Nephron progenitor cell (in vitro differentiated cells): ENCODE results near the gene MTMR12.
"Not testable (repeated sequence)": the region's sequence is repeated elsewhere in the genome, so short reads cannot be mapped to it uniquely, and the experiment has no call there.

ENCODE experiments used
- DNase-seq: peaks from one replicate; pipeline ENCODE4 v3.0.0; 2021
- H3K27ac Mint-ChIP-seq: 2 replicates; pipeline ENCODE4 v1.8.0; 2021; ENCODE audit warnings: mild to moderate bottlenecking, moderate library complexity, mixed read lengths
- H3K27me3 Mint-ChIP-seq: 2 replicates; pipeline ENCODE4 v1.8.0; 2021; ENCODE audit warnings: mild to moderate bottlenecking, low read depth, mixed read lengths; ENCODE audit not compliant: poor library complexity
- H3K36me3 Mint-ChIP-seq: 2 replicates; pipeline ENCODE4 v1.8.0; 2021; ENCODE audit warnings: low read depth, mixed read lengths
- H3K4me1 Mint-ChIP-seq: 2 replicates; pipeline ENCODE4 v1.8.0; 2021; ENCODE audit warnings: mixed read lengths
- H3K4me3 Mint-ChIP-seq: 2 replicates; pipeline ENCODE4 v1.8.0; 2021; ENCODE audit warnings: mild to moderate bottlenecking, moderate library complexity, mixed read lengths
- H3K9me3 Mint-ChIP-seq: 2 replicates; pipeline ENCODE4 v1.8.0; 2021; ENCODE audit warnings: mild to moderate bottlenecking, moderate library complexity, mixed read lengths
- TF ChIP-seq, protein P1 (sequence below): fragments of 200-600 bp; sonication (generic); IDR thresholded peaks from 2 replicates; pipeline ENCODE4 v1.5.0; 2021; ENCODE audit warnings: antibody characterized with exemption

MTMR12 gene

DNA sequence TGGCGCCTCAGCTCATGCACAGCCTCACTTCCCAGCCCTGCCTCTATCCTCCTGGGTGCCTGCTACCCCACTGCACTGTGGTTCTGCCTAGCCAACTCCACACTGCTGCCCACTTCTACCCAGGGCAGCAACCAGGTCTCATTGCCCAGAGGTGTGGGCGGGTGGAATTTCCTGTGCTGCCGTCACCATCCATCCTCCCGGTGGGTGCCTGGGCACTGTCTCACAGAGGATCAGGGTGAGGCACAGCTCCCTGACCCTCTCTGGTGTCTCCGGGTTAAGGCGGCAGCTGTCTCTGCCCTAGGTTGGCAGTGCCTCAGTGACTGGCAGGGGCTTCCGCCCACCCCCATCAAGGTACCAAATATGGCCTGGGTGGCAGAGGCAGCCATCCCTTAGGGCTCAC lies 4.3 kb upstream of the MTMR12 start:
- Mint-ChIP-seq H3K36me3 (peaks cover 6% of the 10 kb centered on the region), H3K27me3 (peaks cover 22% of the 10 kb centered on the region), H3K4me1 (peaks cover under 1% of the 10 kb centered on the region), H3K4me3 (no peak overlapping the region), H3K9me3 (peaks cover 7% of the 10 kb centered on the region), H3K27ac (no peak overlapping the region)
- TF ChIP-seq, protein P1, sequence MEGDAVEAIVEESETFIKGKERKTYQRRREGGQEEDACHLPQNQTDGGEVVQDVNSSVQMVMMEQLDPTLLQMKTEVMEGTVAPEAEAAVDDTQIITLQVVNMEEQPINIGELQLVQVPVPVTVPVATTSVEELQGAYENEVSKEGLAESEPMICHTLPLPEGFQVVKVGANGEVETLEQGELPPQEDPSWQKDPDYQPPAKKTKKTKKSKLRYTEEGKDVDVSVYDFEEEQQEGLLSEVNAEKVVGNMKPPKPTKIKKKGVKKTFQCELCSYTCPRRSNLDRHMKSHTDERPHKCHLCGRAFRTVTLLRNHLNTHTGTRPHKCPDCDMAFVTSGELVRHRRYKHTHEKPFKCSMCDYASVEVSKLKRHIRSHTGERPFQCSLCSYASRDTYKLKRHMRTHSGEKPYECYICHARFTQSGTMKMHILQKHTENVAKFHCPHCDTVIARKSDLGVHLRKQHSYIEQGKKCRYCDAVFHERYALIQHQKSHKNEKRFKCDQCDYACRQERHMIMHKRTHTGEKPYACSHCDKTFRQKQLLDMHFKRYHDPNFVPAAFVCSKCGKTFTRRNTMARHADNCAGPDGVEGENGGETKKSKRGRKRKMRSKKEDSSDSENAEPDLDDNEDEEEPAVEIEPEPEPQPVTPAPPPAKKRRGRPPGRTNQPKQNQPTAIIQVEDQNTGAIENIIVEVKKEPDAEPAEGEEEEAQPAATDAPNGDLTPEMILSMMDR: no peak
- no peak for DNase-seq

DNA sequence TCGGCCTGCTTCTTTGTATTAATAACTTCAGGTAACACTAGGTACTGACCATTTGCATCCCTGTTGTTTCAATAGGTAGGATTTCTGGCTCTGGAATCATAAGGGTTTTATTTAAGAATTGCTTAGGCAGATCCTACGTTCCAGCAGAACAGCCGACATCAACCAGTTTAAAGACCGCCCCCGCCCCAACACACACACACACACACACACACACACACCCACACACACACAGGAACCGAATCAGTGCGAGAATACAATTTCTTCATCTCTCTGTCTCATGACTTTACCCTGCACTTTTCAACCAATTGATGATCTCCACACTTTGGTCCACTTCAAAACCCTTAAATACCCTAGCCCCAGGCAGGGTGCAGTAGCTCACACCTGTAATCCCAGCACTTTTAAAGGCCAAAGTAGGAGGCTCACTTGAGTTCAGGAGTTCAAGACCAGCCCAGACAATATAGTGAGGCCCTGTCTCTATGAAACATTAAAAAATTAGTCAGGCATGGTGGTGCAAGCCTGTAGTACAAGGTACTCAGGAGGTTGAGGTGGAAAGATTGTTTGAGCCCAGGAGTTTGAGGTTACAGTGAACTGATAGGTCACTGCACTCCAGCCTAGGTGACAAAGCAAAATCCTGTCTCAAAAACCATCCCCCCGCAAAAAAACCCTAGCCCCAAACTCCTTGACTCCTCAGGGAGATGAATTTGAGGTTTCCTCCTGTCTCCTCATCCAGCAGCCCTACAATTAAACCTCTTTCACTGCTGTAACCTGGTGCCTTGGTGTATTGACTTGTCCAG lies 2.7 kb upstream of the MTMR12 start:
- Mint-ChIP-seq H3K27ac (no peak overlapping the region), H3K4me1 (peaks cover 11% of the 10 kb centered on the region), H3K4me3 (peak overlapping the region; percentile 65), H3K9me3 (no peaks in the 10 kb centered on the region), H3K36me3 (peaks cover 6% of the 10 kb centered on the region), H3K27me3 (peaks cover 22% of the 10 kb centered on the region)
- no peak for DNase-seq
- TF ChIP-seq, protein P1: no peak

DNA sequence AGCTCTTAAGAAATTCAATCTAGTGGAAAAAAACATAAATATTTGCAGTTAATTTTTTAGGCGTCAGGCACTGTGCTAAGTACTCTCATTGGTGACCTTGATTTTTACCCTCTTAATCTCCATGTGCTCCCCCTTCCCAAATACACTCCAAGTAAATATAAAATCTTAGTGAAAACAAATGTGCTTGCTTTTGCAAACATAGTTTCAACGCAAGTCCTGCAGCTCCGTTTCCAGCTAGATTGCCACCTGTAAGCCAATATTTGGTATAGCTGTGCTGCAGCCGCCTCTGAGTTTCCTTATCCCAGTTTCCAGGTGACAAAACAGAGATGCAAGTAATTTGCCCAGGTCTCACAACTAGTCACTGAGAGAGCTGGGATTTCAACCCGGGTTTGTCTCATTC lies 1.9 kb upstream of the MTMR12 start:
- H3K27me3 Mint-ChIP-seq: peaks cover 22% of the 10 kb centered on the region
- H3K36me3 Mint-ChIP-seq: peaks cover 12% of the 10 kb centered on the region
- H3K4me1 Mint-ChIP-seq: peaks cover 11% of the 10 kb centered on the region
- H3K27ac Mint-ChIP-seq: no peak overlapping the region
- H3K9me3 Mint-ChIP-seq: no peaks in the 10 kb centered on the region
- TF ChIP-seq, protein P1: no peak
- peak overlapping the region; percentile 74 for H3K4me3 Mint-ChIP-seq
- DNase-seq: no peak

DNA sequence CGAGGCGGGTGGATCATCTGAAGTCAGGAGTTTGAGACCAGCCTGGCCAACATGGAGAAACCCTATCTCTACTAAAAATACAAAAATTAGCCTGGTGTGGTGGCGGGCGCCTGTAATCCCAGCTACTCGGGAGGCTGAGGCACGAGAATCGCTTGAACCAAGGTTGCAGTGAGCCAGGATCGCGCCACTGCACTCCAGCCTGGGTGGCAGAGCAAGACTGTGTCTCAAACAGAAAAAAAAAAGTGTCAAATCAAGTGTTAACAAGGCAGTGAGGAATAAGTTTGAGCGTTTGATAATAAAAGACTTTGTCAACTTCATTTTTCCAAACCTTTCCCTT lies 1.4 kb upstream of the MTMR12 start:
- peak overlapping the region; percentile 74 for H3K4me3 Mint-ChIP-seq
- not testable (repeated sequence) for H3K9me3 Mint-ChIP-seq, DNase-seq, H3K27ac Mint-ChIP-seq
- H3K36me3 Mint-ChIP-seq: peaks cover 17% of the 10 kb centered on the region
- peaks cover 22% of the 10 kb centered on the region for H3K27me3 Mint-ChIP-seq
- peaks cover 11% of the 10 kb centered on the region for H3K4me1 Mint-ChIP-seq

DNA sequence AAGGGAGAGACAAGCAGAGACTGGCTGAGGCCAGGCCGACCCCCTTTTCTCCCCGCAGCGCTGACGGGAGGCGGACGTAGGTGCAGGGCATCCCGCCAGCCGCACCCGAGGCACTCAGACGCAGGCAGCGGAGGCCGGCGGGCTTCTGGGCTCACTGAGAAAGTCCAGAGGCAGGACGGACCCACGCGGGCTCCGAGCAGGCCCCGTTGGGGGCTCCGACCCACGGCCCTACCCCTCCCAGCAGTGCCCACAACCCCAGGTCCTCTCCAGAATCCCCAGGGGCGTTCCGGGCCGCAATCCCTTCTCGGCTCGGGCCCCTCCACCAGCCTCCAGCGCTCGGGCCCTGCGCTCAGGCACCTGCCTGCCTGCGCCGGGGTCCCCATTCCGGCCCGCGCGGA lies 543 bp downstream of the MTMR12 start:
- Mint-ChIP-seq H3K9me3 (no peaks in the 10 kb centered on the region), H3K27ac (peak overlapping the region; percentile 84), H3K27me3 (peaks cover 17% of the 10 kb centered on the region), H3K4me3 (peak overlapping the region; percentile 93), H3K36me3 (peaks cover 21% of the 10 kb centered on the region), H3K4me1 (peaks cover 11% of the 10 kb centered on the region)
- TF ChIP-seq, protein P1: no peak
- peak; percentile 63 for DNase-seq

DNA sequence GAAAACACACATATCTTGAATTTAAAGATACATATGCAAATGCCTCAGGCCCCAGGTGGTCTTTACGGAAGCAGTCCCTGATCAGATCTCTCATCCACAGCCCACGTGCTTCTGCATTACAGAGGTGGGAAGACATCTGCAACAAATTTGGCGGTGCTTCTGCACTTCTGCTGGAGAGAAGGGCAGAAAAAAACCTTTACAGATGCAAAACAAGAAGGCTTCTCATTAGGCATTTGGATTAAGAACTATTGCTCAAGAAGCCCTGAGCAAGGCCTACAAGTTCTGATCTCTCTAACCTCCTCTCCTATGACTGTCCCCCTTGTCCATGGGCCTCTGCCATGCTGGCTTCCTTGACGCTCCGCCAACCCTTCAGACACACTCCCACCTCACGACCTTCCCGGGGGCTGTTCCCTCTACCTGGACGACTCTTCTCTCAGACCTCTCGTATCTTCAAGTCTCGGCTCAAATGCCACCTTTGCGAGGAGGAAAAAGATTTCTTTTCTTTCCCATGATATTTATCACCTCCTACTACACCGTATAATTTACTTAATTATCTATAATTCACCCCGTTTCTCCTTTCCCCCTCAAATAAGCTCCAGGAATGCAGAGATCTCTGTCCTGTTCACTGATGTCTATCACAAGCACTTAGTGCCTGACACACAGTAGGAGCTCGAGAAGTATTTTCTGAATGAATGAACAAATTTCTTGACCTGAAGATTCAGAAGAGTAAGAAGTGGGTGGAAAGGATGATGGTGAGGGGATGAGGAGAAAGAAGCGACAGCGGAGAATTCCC lies 1.1 kb downstream of the MTMR12 start:
- peaks cover 17% of the 10 kb centered on the region for H3K27me3 Mint-ChIP-seq
- peaks cover 21% of the 10 kb centered on the region for H3K36me3 Mint-ChIP-seq
- peaks cover 11% of the 10 kb centered on the region for H3K4me1 Mint-ChIP-seq
- no peak for DNase-seq
- no peaks in the 10 kb centered on the region for H3K9me3 Mint-ChIP-seq
- peak overlapping the region; percentile 93 for H3K4me3 Mint-ChIP-seq
- TF ChIP-seq, protein P1: no peak
- peak overlapping the region; percentile 84 for H3K27ac Mint-ChIP-seq
